ENCODE data around the gene PARVB.
A peak's percentile ranks its signal among the peaks of the same experiment; 100 is the strongest.

Gene PARVB

GRCh38 chr22:44191036-44191454, 166.9 kb downstream of the PARVB start:
- no peak for DNase-seq
- TF ChIP-seq GATA1 (IDR thresholded peaks at IDR 0.05; ENCODE audit: low read depth, low read length) (no peak), POLR2A (IDR thresholded peaks at IDR 0.05; ENCODE audit: low read length) (no peak)

GRCh38 chr22:44192098-44192815, 168.2 kb downstream of the PARVB start:
- peak; percentile 59 for DNase-seq
- no peak for TF ChIP-seq GATA1 (IDR thresholded peaks at IDR 0.05; ENCODE audit: low read depth, low read length)
- no peak for TF ChIP-seq POLR2A (IDR thresholded peaks at IDR 0.05; ENCODE audit: low read length)

GRCh38 chr22:44192816-44193534, 168.9 kb downstream of the PARVB start:
- DNase-seq, result no peak
- no peak for TF ChIP-seq POLR2A (IDR thresholded peaks at IDR 0.05; ENCODE audit: low read length)
- TF ChIP-seq GATA1 (IDR thresholded peaks at IDR 0.05; ENCODE audit: low read depth, low read length), result no peak

- TF ChIP-seq POLR2A (IDR thresholded peaks at IDR 0.05; ENCODE audit: low read length), result no peak
- TF ChIP-seq GATA1 (IDR thresholded peaks at IDR 0.05; ENCODE audit: low read depth, low read length), result no peak
- no peak for DNase-seq
These were observed 169.4 kb downstream of the PARVB start for GRCh38 chr22:44193535-44193891.

GRCh38 chr22:44194569-44194968, 170.5 kb downstream of the PARVB start:
- TF ChIP-seq POLR2A (IDR thresholded peaks at IDR 0.05; ENCODE audit: low read length) (no peak), GATA1 (IDR thresholded peaks at IDR 0.05; ENCODE audit: low read depth, low read length) (no peak)
- no peak for DNase-seq

- TF ChIP-seq GATA1 (IDR thresholded peaks at IDR 0.05; ENCODE audit: low read depth, low read length) (no peak), POLR2A (IDR thresholded peaks at IDR 0.05; ENCODE audit: low read length) (no peak)
- DNase-seq, result no peak
These were observed 171.2 kb downstream of the PARVB start for GRCh38 chr22:44195189-44195871.

- DNase-seq, result no peak
- TF ChIP-seq POLR2A (IDR thresholded peaks at IDR 0.05; ENCODE audit: low read length) (no peak), GATA1 (IDR thresholded peaks at IDR 0.05; ENCODE audit: low read depth, low read length) (no peak)
These were observed 172.1 kb downstream of the PARVB start for GRCh38 chr22:44196241-44196640.

GRCh38 chr22:44196731-44197131, 172.6 kb downstream of the PARVB start:
- DNase-seq, result no peak
- TF ChIP-seq POLR2A (IDR thresholded peaks at IDR 0.05; ENCODE audit: low read length), result no peak
- no peak for TF ChIP-seq GATA1 (IDR thresholded peaks at IDR 0.05; ENCODE audit: low read depth, low read length)

GRCh38 chr22:44197271-44197670, 173.2 kb downstream of the PARVB start:
- no peak for DNase-seq
- TF ChIP-seq POLR2A (IDR thresholded peaks at IDR 0.05; ENCODE audit: low read length) (no peak), GATA1 (IDR thresholded peaks at IDR 0.05; ENCODE audit: low read depth, low read length) (no peak)

- no peak for DNase-seq
These were observed 175.1 kb downstream of the PARVB start for GRCh38 chr22:44199164-44199563.

GRCh38 chr22:44199866-44200265, 175.8 kb downstream of the PARVB start:
- no peak for DNase-seq
- TF ChIP-seq POLR2A (IDR thresholded peaks at IDR 0.05; ENCODE audit: low read length) (no peak), GATA1 (IDR thresholded peaks at IDR 0.05; ENCODE audit: low read depth, low read length) (no peak)

More at GRCh38 chr22:44199164-44199563, 175.1 kb downstream of the PARVB start:
- TF ChIP-seq GATA1 (IDR thresholded peaks at IDR 0.05; ENCODE audit: low read depth, low read length), result no peak
- no peak for TF ChIP-seq POLR2A (IDR thresholded peaks at IDR 0.05; ENCODE audit: low read length)

- TF ChIP-seq POLR2A (IDR thresholded peaks at IDR 0.05; ENCODE audit: low read length) (no peak), GATA1 (IDR thresholded peaks at IDR 0.05; ENCODE audit: low read depth, low read length) (no peak)
- DNase-seq, result no peak
These were observed 176.3 kb downstream of the PARVB start for GRCh38 chr22:44200451-44200850.

GRCh38 chr22:44200855-44201550, 176.9 kb downstream of the PARVB start:
- no peak for DNase-seq
- TF ChIP-seq GATA1 (IDR thresholded peaks at IDR 0.05; ENCODE audit: low read depth, low read length) (no peak), POLR2A (IDR thresholded peaks at IDR 0.05; ENCODE audit: low read length) (no peak)

- no peak for TF ChIP-seq POLR2A (IDR thresholded peaks at IDR 0.05; ENCODE audit: low read length)
- no peak for TF ChIP-seq GATA1 (IDR thresholded peaks at IDR 0.05; ENCODE audit: low read depth, low read length)
- DNase-seq, result no peak
These were observed 177.6 kb downstream of the PARVB start for GRCh38 chr22:44201665-44202064.

All from erythroblast (primary cell).